ENCODE measurements around the gene HYDIN. TPM values are rescaled to one million over a fixed set of nuclear protein-coding genes. Genes with fewer than 3 reads are reported as not detected.

The HYDIN gene
- total and polyA plus RNA-seq, 7 experiments from 2014 or later = 0.13 to 0.89 (median 0.32) TPM; not detected in 4

DNA sequence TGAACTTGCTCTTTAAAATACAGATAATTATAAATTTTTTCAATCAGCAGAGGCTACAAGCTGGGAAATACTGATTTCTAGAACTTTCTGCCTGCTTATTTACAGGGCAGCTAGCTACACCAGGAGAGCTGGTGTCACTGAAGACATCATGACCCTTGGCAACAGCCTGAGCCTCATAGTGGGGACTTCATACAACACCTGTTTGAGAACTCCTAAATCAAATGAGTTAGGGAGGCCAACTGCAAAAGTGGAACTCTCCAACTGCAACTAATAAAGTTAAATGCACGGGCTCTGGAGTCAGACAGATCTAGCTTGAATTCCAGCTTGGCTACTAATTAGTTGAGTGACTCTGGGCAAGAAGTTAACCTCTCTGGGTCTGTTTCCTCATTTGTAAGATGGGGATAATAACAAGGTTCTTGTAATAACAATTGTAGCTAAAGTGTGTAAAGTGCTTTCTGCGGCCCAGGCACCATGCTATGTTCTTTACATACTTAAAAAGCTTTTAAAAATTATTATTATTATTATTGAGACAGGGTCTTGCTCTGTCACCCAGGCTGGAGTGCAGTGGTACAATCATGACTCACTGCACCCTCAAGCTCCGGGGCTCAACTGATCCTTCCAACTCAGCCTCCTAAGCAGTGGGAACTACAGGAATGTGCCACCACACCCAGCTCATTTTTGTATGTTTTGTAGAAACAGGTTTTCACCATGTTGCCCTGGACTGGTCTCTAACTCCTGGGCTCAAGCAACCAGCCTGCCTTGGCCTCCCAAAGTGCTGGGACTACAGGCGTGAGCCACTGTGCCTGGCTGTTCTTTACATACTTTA, 462.9 kb downstream of the HYDIN start:
- H3K9me3 Mint-ChIP-seq = no peaks in the 10 kb centered on the region
- H3K27me3 Mint-ChIP-seq = no peaks in the 10 kb centered on the region
- no peak overlapping the region for H3K27ac Mint-ChIP-seq
- POLR2A ChIA-PET = no interaction called here
- H3K4me1 Mint-ChIP-seq = peaks cover 0 to 8% (median 0%) of the 10 kb centered on the region in 7 donors
- H3K9me3 ChIP-seq (ENCODE audit: control insufficient read depth in 2 of 3, low read length in 3 of 3) = no peaks in the 10 kb centered on the region
- H3K27me3 ChIP-seq (ENCODE audit: control insufficient read depth in 2 of 2, insufficient read depth in 2 of 2, low read length in 2 of 2) = no peaks in the 10 kb centered on the region
- no peaks in the 10 kb centered on the region for H3K4me1 ChIP-seq (ENCODE audit: control insufficient read depth in 2 of 2, insufficient read depth in 2 of 2, low read length in 2 of 2)
- peaks cover 0 to 47% (median 4%) of the 10 kb centered on the region in 5 donors for H3K36me3 Mint-ChIP-seq
- H3K36me3 ChIP-seq (ENCODE audit: control insufficient read depth in 2 of 3, insufficient read depth in 3 of 3, low read length in 3 of 3) = peaks cover 0 to 81% (median 0%) of the 10 kb centered on the region in 3 experiments
- CTCF ChIA-PET = interaction anchor here (0.6 to 1.3 kb wide), 4 partner anchors 19 to 97 kb away, joined by 3 to 6 read pairs (median 3); no protein-coding TSS in a partner anchor
- H3K4me3 ChIP-seq (ENCODE audit: low read length) = no peak overlapping the region
- ATAC-seq = no peak
- intact Hi-C loops (cut with micrococcal nuclease) = no loop called here
- no peak for DNase-seq
- no peak overlapping the region for H3K27ac ChIP-seq (ENCODE audit: low read depth, low read length)
- H3K4me3 Mint-ChIP-seq = no peak overlapping the region

DNA sequence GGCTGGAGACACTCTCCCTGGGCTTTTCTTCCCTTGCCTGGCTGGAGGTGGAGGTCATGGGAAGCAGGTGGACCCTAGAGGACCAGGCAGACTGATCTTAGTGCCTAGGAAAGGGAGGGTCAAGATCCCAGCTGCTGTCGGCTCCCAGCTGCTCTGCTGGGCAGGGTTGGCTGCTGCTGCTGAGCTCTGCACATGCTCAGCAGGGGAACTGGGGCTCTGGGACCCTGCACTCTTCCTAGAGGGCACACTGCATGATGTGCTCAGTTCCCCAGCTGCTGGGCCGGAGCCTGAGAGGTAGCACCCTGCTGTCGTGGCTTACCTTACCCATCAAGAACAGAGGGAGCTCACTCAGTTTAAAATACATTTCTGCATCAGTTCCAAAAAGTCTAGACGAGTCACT, 463.9 kb downstream of the HYDIN start:
- Histone ChIP-seq H3K4me1 (ENCODE audit: control insufficient read depth in 2 of 2, insufficient read depth in 2 of 2, low read length in 2 of 2) (no peaks in the 10 kb centered on the region), H3K36me3 (ENCODE audit: control insufficient read depth in 2 of 3, insufficient read depth in 3 of 3, low read length in 3 of 3) (peaks cover 0 to 76% (median 0%) of the 10 kb centered on the region in 3 experiments), H3K27me3 (ENCODE audit: control insufficient read depth in 2 of 2, insufficient read depth in 2 of 2, low read length in 2 of 2) (no peaks in the 10 kb centered on the region), H3K9me3 (ENCODE audit: control insufficient read depth in 2 of 3, low read length in 3 of 3) (no peaks in the 10 kb centered on the region), H3K4me3 (ENCODE audit: low read length) (no peak overlapping the region), H3K27ac (ENCODE audit: low read depth, low read length) (no peak overlapping the region)
- ChIA-PET CTCF (no interaction called here), POLR2A (no interaction called here)
- intact Hi-C loops (cut with micrococcal nuclease) = no loop called here
- peaks cover 0 to 46% (median 3%) of the 10 kb centered on the region in 5 donors for H3K36me3 Mint-ChIP-seq
- no peak overlapping the region for H3K4me3 Mint-ChIP-seq
- DNase-seq (no peak), ATAC-seq (no peak)
- peaks cover 0 to 8% (median 0%) of the 10 kb centered on the region in 7 donors for H3K4me1 Mint-ChIP-seq
- H3K27me3 Mint-ChIP-seq = no peaks in the 10 kb centered on the region
- no peak overlapping the region for H3K27ac Mint-ChIP-seq
- H3K9me3 Mint-ChIP-seq = no peaks in the 10 kb centered on the region

DNA sequence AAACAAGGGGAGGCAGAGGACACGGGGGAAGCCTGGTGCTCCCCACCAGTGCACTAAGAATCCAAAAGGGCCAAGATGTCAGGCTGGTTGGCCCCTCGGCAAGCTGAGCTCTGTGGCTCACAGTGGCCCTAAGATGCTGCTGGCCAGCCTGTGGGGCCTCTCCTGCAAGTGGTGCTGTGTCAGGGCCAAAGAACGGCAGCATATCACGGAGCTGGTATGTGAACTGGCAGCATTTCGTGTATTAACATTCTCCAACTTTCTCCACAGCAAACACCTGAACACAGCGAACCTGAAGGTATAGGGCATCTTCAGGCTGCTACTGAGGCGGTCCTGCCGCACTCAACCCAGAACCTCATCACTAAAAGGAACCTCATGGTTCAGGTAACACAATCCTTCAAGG, 464.3 kb downstream of the HYDIN start:
- Histone ChIP-seq H3K27ac (ENCODE audit: low read depth, low read length) (no peak overlapping the region), H3K27me3 (ENCODE audit: control insufficient read depth in 2 of 2, insufficient read depth in 2 of 2, low read length in 2 of 2) (no peaks in the 10 kb centered on the region), H3K36me3 (ENCODE audit: control insufficient read depth in 2 of 3, insufficient read depth in 3 of 3, low read length in 3 of 3) (peaks cover 0 to 79% (median 0%) of the 10 kb centered on the region in 3 experiments), H3K9me3 (ENCODE audit: control insufficient read depth in 2 of 3, low read length in 3 of 3) (no peaks in the 10 kb centered on the region), H3K4me1 (ENCODE audit: control insufficient read depth in 2 of 2, insufficient read depth in 2 of 2, low read length in 2 of 2) (no peaks in the 10 kb centered on the region), H3K4me3 (ENCODE audit: low read length) (no peak overlapping the region)
- DNase-seq = no peak
- Mint-ChIP-seq H3K36me3 (peaks cover 0 to 48% (median 3%) of the 10 kb centered on the region in 5 donors), H3K4me3 (no peak overlapping the region), H3K27me3 (no peaks in the 10 kb centered on the region), H3K4me1 (peaks cover 0 to 8% (median 0%) of the 10 kb centered on the region in 7 donors), H3K9me3 (no peaks in the 10 kb centered on the region), H3K27ac (no peak overlapping the region)
- CTCF ChIA-PET = no interaction called here
- ATAC-seq = no peak
- intact Hi-C loops (cut with micrococcal nuclease) = no loop called here
- POLR2A ChIA-PET = interaction anchor here (1.7 kb wide), 1 partner anchor 25 kb away, joined by 5 read pairs; no protein-coding TSS in a partner anchor

DNA sequence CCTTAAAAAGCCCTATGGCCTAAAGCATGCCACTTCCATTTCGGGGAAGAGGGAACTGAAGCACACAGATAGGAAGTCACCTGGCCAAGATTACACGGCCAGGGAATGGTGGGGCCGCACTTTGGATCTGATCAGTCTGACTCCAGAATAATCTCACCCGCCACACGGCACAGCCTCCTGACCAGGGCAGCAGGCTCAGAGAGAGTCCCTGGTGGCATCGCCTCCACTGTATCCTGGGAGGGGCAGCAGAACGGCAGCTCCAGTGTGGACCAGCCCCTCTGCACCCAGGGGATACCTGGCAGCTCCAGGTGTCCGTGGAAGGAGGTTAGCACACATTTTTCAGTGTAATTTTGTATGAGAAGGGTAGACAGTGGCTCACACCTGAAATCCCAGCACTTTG, 465.0 kb downstream of the HYDIN start:
- DNase-seq = no peak
- no peaks in the 10 kb centered on the region for H3K9me3 Mint-ChIP-seq
- intact Hi-C loops (cut with micrococcal nuclease) = no loop called here
- ChIA-PET POLR2A (interaction anchor here (1.7 kb wide), 1 partner anchor 24 kb away, joined by 5 read pairs; no protein-coding TSS in a partner anchor), CTCF (no interaction called here)
- H3K4me3 Mint-ChIP-seq = no peak overlapping the region
- H3K4me1 Mint-ChIP-seq = peaks cover 0 to 6% (median 0%) of the 10 kb centered on the region in 7 donors
- Histone ChIP-seq H3K9me3 (ENCODE audit: control insufficient read depth in 2 of 3, low read length in 3 of 3) (no peaks in the 10 kb centered on the region), H3K36me3 (ENCODE audit: control insufficient read depth in 2 of 3, insufficient read depth in 3 of 3, low read length in 3 of 3) (peaks cover 0 to 84% (median 0%) of the 10 kb centered on the region in 3 experiments), H3K4me1 (ENCODE audit: control insufficient read depth in 2 of 2, insufficient read depth in 2 of 2, low read length in 2 of 2) (no peaks in the 10 kb centered on the region), H3K4me3 (ENCODE audit: low read length) (no peak overlapping the region), H3K27me3 (ENCODE audit: control insufficient read depth in 2 of 2, insufficient read depth in 2 of 2, low read length in 2 of 2) (no peaks in the 10 kb centered on the region), H3K27ac (ENCODE audit: low read depth, low read length) (no peak overlapping the region)
- H3K27me3 Mint-ChIP-seq = no peaks in the 10 kb centered on the region
- no peak for ATAC-seq
- no peak overlapping the region for H3K27ac Mint-ChIP-seq
- H3K36me3 Mint-ChIP-seq = peaks cover 0 to 53% (median 4%) of the 10 kb centered on the region in 5 donors

DNA sequence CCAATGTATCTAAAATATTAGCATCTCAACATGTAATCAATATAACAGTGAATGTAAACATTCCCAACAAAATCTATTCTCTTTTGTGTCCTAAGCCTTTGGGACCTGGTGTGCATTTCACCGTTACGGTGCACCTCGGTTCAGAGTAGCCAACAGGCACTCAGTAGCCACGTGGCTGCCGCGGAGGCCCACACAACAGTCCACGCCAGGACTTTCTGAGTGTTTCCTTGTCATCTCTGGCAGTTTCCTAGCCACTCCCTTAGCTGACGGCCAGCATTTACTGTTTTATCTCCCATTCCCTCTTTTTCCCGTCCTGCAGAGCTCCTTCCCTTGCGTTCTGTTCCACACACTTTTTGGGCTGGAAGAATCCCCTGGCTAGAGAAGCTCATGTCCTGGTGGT, 465.9 kb downstream of the HYDIN start:
- CTCF ChIA-PET = no interaction called here
- H3K36me3 Mint-ChIP-seq = peaks cover 0 to 56% (median 8%) of the 10 kb centered on the region in 5 donors

DNA sequence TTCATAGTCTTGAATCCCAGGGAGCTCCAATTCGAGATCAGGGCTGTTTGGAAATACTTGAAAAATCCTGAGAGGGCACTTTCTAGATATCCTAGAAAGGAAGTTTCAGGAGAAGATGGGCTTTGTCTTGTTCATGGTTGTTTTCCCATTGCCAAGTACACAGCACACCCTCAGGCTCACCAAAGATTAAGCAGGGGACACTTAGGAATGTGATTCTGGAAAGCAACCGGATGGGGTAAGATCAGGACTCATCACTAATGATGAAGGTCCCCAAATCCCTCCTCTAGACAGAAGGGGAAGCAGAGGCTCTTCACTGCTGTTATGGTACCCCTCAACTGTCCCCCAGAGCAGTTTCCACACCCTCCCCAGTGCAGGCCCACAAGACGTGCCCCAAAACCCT, 470.3 kb downstream of the HYDIN start:
- Histone ChIP-seq H3K4me1 (ENCODE audit: control insufficient read depth in 2 of 2, insufficient read depth in 2 of 2, low read length in 2 of 2) (no peaks in the 10 kb centered on the region), H3K4me3 (ENCODE audit: low read length) (no peak overlapping the region), H3K27ac (ENCODE audit: low read depth, low read length) (no peak overlapping the region), H3K9me3 (ENCODE audit: control insufficient read depth in 2 of 3, low read length in 3 of 3) (no peaks in the 10 kb centered on the region), H3K36me3 (ENCODE audit: control insufficient read depth in 2 of 3, insufficient read depth in 3 of 3, low read length in 3 of 3) (peaks cover 0 to 88% (median 0%) of the 10 kb centered on the region in 3 experiments), H3K27me3 (ENCODE audit: control insufficient read depth in 2 of 2, insufficient read depth in 2 of 2, low read length in 2 of 2) (no peaks in the 10 kb centered on the region)
- ChIA-PET POLR2A (interaction anchor here (1.0 kb wide), 1 partner anchor 41 kb away, joined by 3 read pairs; no protein-coding TSS in a partner anchor), CTCF (no interaction called here)
- Mint-ChIP-seq H3K4me1 (peaks cover 0 to 3% (median 0%) of the 10 kb centered on the region in 7 donors), H3K4me3 (no peak overlapping the region), H3K36me3 (peaks cover 0 to 62% (median 17%) of the 10 kb centered on the region in 5 donors), H3K27ac (no peak overlapping the region), H3K9me3 (no peaks in the 10 kb centered on the region), H3K27me3 (no peaks in the 10 kb centered on the region)
- ATAC-seq (no peak), DNase-seq (no peak)
- intact Hi-C loops (cut with micrococcal nuclease) = no loop called here

More for the DNA sequence above, 465.9 kb downstream of the HYDIN start:
- intact Hi-C loops (cut with micrococcal nuclease) = no loop called here
- H3K36me3 ChIP-seq (ENCODE audit: control insufficient read depth in 2 of 3, insufficient read depth in 3 of 3, low read length in 3 of 3) = peaks cover 0 to 84% (median 0%) of the 10 kb centered on the region in 3 experiments
- no peak overlapping the region for H3K27ac ChIP-seq (ENCODE audit: low read depth, low read length)
- no peak for ATAC-seq
- peaks cover 0 to 3% (median 0%) of the 10 kb centered on the region in 7 donors for H3K4me1 Mint-ChIP-seq
- no peak overlapping the region for H3K27ac Mint-ChIP-seq
- no peaks in the 10 kb centered on the region for H3K9me3 ChIP-seq (ENCODE audit: control insufficient read depth in 2 of 3, low read length in 3 of 3)
- no peaks in the 10 kb centered on the region for H3K27me3 Mint-ChIP-seq
- POLR2A ChIA-PET = interaction anchor here (1.7 kb wide), 1 partner anchor 23 kb away, joined by 5 read pairs; no protein-coding TSS in a partner anchor
- H3K4me3 ChIP-seq (ENCODE audit: low read length) = no peak overlapping the region
- no peak overlapping the region for H3K4me3 Mint-ChIP-seq
- H3K4me1 ChIP-seq (ENCODE audit: control insufficient read depth in 2 of 2, insufficient read depth in 2 of 2, low read length in 2 of 2) = no peaks in the 10 kb centered on the region
- no peak for DNase-seq
- H3K27me3 ChIP-seq (ENCODE audit: control insufficient read depth in 2 of 2, insufficient read depth in 2 of 2, low read length in 2 of 2) = no peaks in the 10 kb centered on the region
- H3K9me3 Mint-ChIP-seq = no peaks in the 10 kb centered on the region

Measured in naive thymus-derived CD4-positive, alpha-beta T cell (primary cell).